Hematopoietic multipotent progenitor cell treated with erythropoietin and hydrocortisone succinate and interleukin-3 and kit ligand, for 17 days (in vitro differentiated cells): ENCODE results near the gene EEIG1.

ENCODE experiments used
- DNase-seq: peaks from one replicate; pipeline ENCODE4 v3.0.0-alpha.2; 2015; ENCODE audit warnings: low spot score

The EEIG1 gene

GRCh38 chr9:127941062-127941960 is 39.5 kb downstream of the EEIG1 start:
- peak; percentile 59 for DNase-seq

GRCh38 chr9:127940593-127940992 is 40.2 kb downstream of the EEIG1 start:
- no peak for DNase-seq

- no peak for DNase-seq
These were observed 42.5 kb downstream of the EEIG1 start for GRCh38 chr9:127938298-127938690.

- peak; percentile 90 for DNase-seq
These were observed 43.1 kb downstream of the EEIG1 start, which contains the start of gene DPM2 for GRCh38 chr9:127937388-127938297. TSS of gene DPM2 (minus strand) at chr9:127937854. CDS start at chr9:127937820, 34 bp downstream.

GRCh38 chr9:127937056-127937387 is 43.8 kb downstream of the EEIG1 start:
- peak; percentile 54 for DNase-seq

GRCh38 chr9:127936347-127936852 is 44.4 kb downstream of the EEIG1 start:
- peak; percentile 47 for DNase-seq

- DNase-seq: peak; percentile 92
These were observed 45.0 kb downstream of the EEIG1 start for GRCh38 chr9:127935765-127936221.

GRCh38 chr9:127934986-127935385 is 45.8 kb downstream of the EEIG1 start:
- DNase-seq: peak; percentile 26

GRCh38 chr9:127934248-127934647 is 46.5 kb downstream of the EEIG1 start:
- peak; percentile 31 for DNase-seq

- DNase-seq: peak; percentile 8
These were observed 49.5 kb downstream of the EEIG1 start for GRCh38 chr9:127931092-127931881.
